Spleen (tissue), 7 donors: Measurements from ENCODE around the gene RAB33B.

Experiments used
- CTCF ChIP-seq, 11 experiments: fragments of 200-600 bp in 7 of 11; fragments of 450-650 bp in 4 of 11; sonication (generic) in 4 of 11; IDR thresholded peaks in 8 of 11; conservative IDR thresholded peaks in 3 of 11; 1 replicate in 7 of 11; 2 replicates in 4 of 11; pipeline versions ENCODE4 v1.4.0 to v1.8.0; 2016 to 2021; ENCODE audit warnings: antibody characterized with exemption in 11 of 11, inconsistent platforms in 4 of 11, mild to moderate bottlenecking in 1 of 11
- POLR2A ChIP-seq, 3 donors: fragments of 450-650 bp; IDR thresholded peaks; one replicate each; pipeline ENCODE4 v1.5.1; 2017; ENCODE audit warnings: antibody characterized with exemption in 3 of 3, mild to moderate bottlenecking in 1 of 3
- POLR2AphosphoS5 ChIP-seq, 3 donors: sonication (generic); formaldehyde crosslinking; IDR thresholded peaks; one replicate each; pipeline ENCODE4 v1.5.1; 2017; ENCODE audit warnings: antibody characterized with exemption in 3 of 3
- donor health status: DM: no; HTN: no; CAD: no; lungs with moderate emphysema.
- donor health status: DM: no; HTN: no; CAD: no.
- donor health status: DM: no; HTN: no; CAD: no.

- no peak for TF ChIP-seq POLR2AphosphoS5 (IDR thresholded peaks at IDR 0.05)
- TF ChIP-seq CTCF (IDR thresholded peaks at IDR 0.05 in 8 of 11, conservative IDR thresholded peaks at IDR 0.05 in 3 of 11), result no peak
- no peak for TF ChIP-seq POLR2A (IDR thresholded peaks at IDR 0.05)
Observed at GRCh38 chr4:139501527-139501926, 47.6 kb downstream of the RAB33B start.
